Measurements from ENCODE around the gene FMO5.

DNA sequence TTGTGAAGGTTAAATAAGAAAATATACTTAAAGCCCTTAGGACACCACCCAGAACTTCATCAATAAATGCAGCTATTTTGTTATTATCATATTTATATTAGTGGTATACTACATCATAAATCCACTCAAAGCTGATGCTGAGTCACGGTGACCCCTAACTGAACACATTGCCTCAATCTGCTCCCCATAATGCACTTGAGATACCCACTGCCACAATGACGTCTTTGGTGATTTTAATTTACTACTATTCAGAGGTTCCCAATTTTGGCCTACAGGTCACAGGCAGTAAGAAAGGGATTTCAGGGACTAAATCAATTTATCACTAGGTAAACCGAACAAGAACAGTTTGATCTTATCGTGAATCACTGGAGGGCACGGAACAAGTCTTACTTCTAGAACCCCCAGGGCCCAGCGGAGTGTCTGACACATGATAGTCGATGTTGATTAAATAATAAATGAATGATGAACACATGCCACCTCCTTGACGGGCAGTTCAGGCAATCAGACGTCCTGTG lies 16.9 kb upstream of the FMO5 start:
- TF ChIP-seq, protein P1, sequence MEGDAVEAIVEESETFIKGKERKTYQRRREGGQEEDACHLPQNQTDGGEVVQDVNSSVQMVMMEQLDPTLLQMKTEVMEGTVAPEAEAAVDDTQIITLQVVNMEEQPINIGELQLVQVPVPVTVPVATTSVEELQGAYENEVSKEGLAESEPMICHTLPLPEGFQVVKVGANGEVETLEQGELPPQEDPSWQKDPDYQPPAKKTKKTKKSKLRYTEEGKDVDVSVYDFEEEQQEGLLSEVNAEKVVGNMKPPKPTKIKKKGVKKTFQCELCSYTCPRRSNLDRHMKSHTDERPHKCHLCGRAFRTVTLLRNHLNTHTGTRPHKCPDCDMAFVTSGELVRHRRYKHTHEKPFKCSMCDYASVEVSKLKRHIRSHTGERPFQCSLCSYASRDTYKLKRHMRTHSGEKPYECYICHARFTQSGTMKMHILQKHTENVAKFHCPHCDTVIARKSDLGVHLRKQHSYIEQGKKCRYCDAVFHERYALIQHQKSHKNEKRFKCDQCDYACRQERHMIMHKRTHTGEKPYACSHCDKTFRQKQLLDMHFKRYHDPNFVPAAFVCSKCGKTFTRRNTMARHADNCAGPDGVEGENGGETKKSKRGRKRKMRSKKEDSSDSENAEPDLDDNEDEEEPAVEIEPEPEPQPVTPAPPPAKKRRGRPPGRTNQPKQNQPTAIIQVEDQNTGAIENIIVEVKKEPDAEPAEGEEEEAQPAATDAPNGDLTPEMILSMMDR (IDR thresholded peaks at IDR 0.05) = no peak
- no peak for TF ChIP-seq POLR2A (IDR thresholded peaks at IDR 0.05; ENCODE audit: low read depth)

All from esophagus muscularis mucosa (tissue), 3 donors.